Adrenal gland (tissue), 12 donors: ENCODE data around the gene DMD. TPM values are rescaled to one million over a fixed set of nuclear protein-coding genes. Genes with fewer than 3 reads are reported as not detected.

Experiments
- DNase-seq, 7 donors: peaks; one replicate each; pipeline ENCODE4 v3.0.0-alpha.2; 2019 to 2020
- H3K27ac ChIP-seq, 5 donors: fragments of 200-600 bp; sonication (generic) in 4 of 5; 1 replicate in 3 of 5; 2 replicates in 2 of 5; pipeline versions ENCODE4 v1.5.1 to v1.8.0; 2016 to 2020; ENCODE audit warnings: mild to moderate bottlenecking in 1 of 5
- H3K27me3 ChIP-seq: fragments of 200-600 bp; 2 replicates; pipeline ENCODE4 v1.8.0; 2021
- H3K36me3 ChIP-seq, 2 donors: fragments of 200-600 bp; replicated peaks in 1 of 2; 1 replicate in 1 of 2; 2 replicates in 1 of 2; pipeline versions ENCODE4 v1.5.1 to v1.8.0; 2018 to 2022
- H3K4me1 ChIP-seq, 2 donors: fragments of 200-600 bp; replicated peaks in 1 of 2; 1 replicate in 1 of 2; 2 replicates in 1 of 2; pipeline versions ENCODE4 v1.5.1 to v1.8.0; 2018 to 2021
- H3K4me3 ChIP-seq, 4 donors: fragments of 200-600 bp; sonication (generic) in 3 of 4; one replicate each; pipeline ENCODE4 v1.5.1; 2016 to 2018
- H3K9me3 ChIP-seq, 3 donors: fragments of 200-600 bp; sonication (generic) in 1 of 3; replicated peaks in 1 of 3; 1 replicate in 2 of 3; 2 replicates in 1 of 3; pipeline versions ENCODE4 v1.5.1 to v1.8.0; 2016 to 2021
- CTCF ChIP-seq, 6 experiments: fragments of 450-650 bp in 4 of 6; fragments of 200-600 bp in 2 of 6; sonication (generic) in 1 of 6; IDR thresholded peaks; 1 replicate in 5 of 6; 2 replicates in 1 of 6; pipeline versions ENCODE4 v1.5.1 to v1.8.0; 2016 to 2021; ENCODE audit warnings: antibody characterized with exemption in 6 of 6, mild to moderate bottlenecking in 2 of 6, moderate library complexity in 1 of 6
- POLR2A ChIP-seq, 2 donors: fragments of 450-650 bp; IDR thresholded peaks; one replicate each; pipeline ENCODE4 v1.6.1; 2017; ENCODE audit warnings: antibody characterized with exemption in 2 of 2, mild to moderate bottlenecking in 2 of 2, moderate library complexity in 1 of 2
- WGBS, 4 donors: extraction: QIAGEN DNeasy Blood & Tissue Kit in 2 of 4; methylation state at CpG; one replicate each; pipeline versions ENCODE4 v1.1.5 to v1.1.7; 2013 to 2017; 5-methylcytosine and 5-hydroxymethylcytosine counted together
- intact Hi-C, 2 donors: fragments of 100-400 bp; cut with DNase I; formaldehyde crosslinking; loops; one replicate each; pipeline versions ENCODE4 v1.14.1 to v1.15.0; 2022 to 2023
- polyA plus RNA-seq, 3 donors: library from polyadenylated mRNA; stranded (reverse); fragments of 200-250 nt in 2 of 3; fragments of 350-450 nt in 1 of 3; fragmentation: Illumina TruSeq in 1 of 3; extraction: RNeasy Lipid Tissue Mini Kit (QIAGEN cat#74804) in 1 of 3; gene quantifications; one replicate each; pipeline ENCODE4 v1.2.3, GENCODE V29; 2013 to 2014
- total RNA-seq, 9 donors: library from RNA; depleted of rRNA in 4 of 9; stranded (reverse); fragments of >200 nt in 4 of 9; fragments of 120-200 nt in 1 of 9; fragmentation: NEBNext Ultra II Directional in 1 of 9; extraction: Animal tissue kit (Norgen Biotek cat#: 25700) in 1 of 9; gene quantifications; one replicate each; pipeline versions ENCODE4 v1.1.0 to v1.2.4, GENCODE V29; 2013 to 2023
- donor health status: healthy with polysubstance abuse.
- donor health status: Bipolar disorder and iron deficiency.
- donor health status: DM: yes; HTN: yes; CAD: no.
- donor health status: DM: no; HTN: no; CAD: no.
- donor health status: DM: no; HTN: no; CAD: no.
- donor health status: DM: yes; HTN: yes; CAD: no.

Gene DMD
- total and polyA plus RNA-seq, 12 donors = 14.6 to 89.7 (median 36.2) TPM

DNA sequence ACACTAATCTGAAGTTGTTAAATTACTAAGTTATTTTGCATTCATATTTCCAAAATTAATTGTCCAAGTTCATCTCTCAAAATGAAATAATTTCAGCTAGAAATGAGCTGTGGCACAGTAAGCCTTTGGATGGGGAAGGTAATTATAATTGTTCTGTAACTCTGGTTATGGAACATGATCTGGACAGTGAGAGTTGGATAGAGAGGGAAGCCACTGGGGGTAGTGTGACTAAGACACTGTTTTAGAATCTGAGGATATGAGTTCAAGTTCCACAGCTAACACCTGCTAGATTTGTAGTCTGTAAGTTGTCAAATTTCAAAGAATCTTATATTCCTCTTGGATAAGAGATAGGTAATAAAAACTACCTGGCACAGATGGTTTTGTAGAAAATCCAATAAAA, 49.5 kb downstream of the DMD start:
- Histone ChIP-seq H3K27ac (no peak overlapping the region), H3K36me3 (no peaks in the 10 kb centered on the region), H3K4me1 (peaks cover 0 to under 1% of the 10 kb centered on the region in 2 donors), H3K9me3 (no peaks in the 10 kb centered on the region), H3K27me3 (no peaks in the 10 kb centered on the region), H3K4me3 (no peak overlapping the region)
- no peak for DNase-seq
- intact Hi-C loops = no loop called here
- TF ChIP-seq CTCF (IDR thresholded peaks at IDR 0.05) (no peak), POLR2A (IDR thresholded peaks at IDR 0.05) (no peak)

DNA sequence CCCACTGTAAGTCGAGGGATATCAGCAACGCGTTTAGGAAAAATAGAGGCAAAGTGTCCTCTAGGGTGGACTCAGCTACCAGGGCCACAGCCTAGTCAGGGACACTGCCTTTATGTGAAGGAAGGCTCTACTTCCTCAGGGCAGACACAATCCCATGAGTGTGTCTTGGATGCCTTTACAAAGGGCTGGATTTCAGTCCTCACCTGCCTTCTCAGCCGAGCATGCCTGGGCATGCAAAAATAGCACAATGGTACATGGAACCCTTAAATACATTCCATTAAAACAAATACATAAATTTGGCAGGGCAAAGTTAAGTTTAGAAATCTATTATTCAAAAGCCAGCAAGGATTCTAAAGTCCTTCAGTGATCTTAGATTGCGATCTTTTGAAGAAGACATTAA, 51.1 kb downstream of the DMD start:
- 84 to 96% (median 90%) methylated on average over 5 of the region's 5 CpGs for WGBS, 4 donors
- intact Hi-C loops = no loop called here
- no peak for DNase-seq
- TF ChIP-seq CTCF (IDR thresholded peaks at IDR 0.05) (no peak), POLR2A (IDR thresholded peaks at IDR 0.05) (no peak)
- Histone ChIP-seq H3K4me1 (peaks cover 4 to 9% of the 10 kb centered on the region in 2 donors), H3K4me3 (no peak overlapping the region), H3K36me3 (no peaks in the 10 kb centered on the region), H3K27ac (no peak overlapping the region), H3K27me3 (no peaks in the 10 kb centered on the region), H3K9me3 (no peaks in the 10 kb centered on the region)

DNA sequence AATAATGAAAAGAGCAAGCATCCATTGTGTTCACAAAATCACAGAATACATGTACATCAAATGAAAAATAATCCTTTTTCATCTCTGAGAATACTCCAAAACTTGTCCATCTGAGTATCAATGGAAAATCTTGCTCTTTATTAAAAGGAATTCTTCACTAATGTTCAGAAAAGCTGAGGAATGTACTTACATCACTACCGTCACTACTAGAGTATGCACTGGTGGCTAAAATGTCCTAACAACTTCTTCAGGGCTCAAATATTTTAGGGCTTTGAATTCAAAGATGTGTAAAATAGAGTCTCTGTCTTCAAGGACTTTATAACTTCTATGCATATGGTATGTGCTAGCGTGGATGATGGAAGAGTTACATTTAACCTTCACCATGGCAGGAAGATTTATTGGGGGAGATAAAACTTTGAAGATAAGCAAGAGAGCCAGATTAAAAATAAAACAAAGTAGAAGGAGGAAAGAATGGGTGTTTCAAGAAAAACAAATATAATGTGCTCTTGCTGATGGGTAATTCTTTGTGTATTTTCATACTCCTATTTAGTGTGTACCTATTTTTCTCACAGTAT, 55.1 kb downstream of the DMD start:
- Histone ChIP-seq H3K27ac (peak overlapping the region in 1 of 5 donors; percentile 29), H3K27me3 (no peaks in the 10 kb centered on the region), H3K4me1 (peaks cover 4 to 9% of the 10 kb centered on the region in 2 donors), H3K36me3 (no peaks in the 10 kb centered on the region), H3K4me3 (no peak overlapping the region), H3K9me3 (no peaks in the 10 kb centered on the region)
- TF ChIP-seq POLR2A (IDR thresholded peaks at IDR 0.05) (no peak), CTCF (IDR thresholded peaks at IDR 0.05) (no peak)
- DNase-seq = no peak
- intact Hi-C loops = no loop called here
- WGBS, 4 donors = 25 to 46% (median 35%) methylated on average over 2 of the region's 2 CpGs

- WGBS, 4 donors = 73 to 97% (median 83%) methylated on average over 4 of the region's 4 CpGs
- H3K27me3 ChIP-seq = no peaks in the 10 kb centered on the region
- no peaks in the 10 kb centered on the region for H3K36me3 ChIP-seq
- intact Hi-C loops = no loop called here
- no peak for TF ChIP-seq POLR2A (IDR thresholded peaks at IDR 0.05)
- no peak for TF ChIP-seq CTCF (IDR thresholded peaks at IDR 0.05)
- no peaks in the 10 kb centered on the region for H3K9me3 ChIP-seq
- no peak overlapping the region for H3K4me3 ChIP-seq
- no peak for DNase-seq
- no peak overlapping the region for H3K27ac ChIP-seq
- no peaks in the 10 kb centered on the region for H3K4me1 ChIP-seq
These were observed 61.8 kb downstream of the DMD start for GRCh38 chrX:33149580-33149979.
